MM.1S (cell line): ENCODE data around the gene EPHA7.

Experiments
- CTCF ChIP-seq: fragments of 300-600 bp; sonication (generic); IDR thresholded peaks from 2 replicates; pipeline ENCODE4 v1.5.1; 2016; ENCODE audit warnings: antibody characterized with exemption, low read length, mixed read lengths
- EZH2 ChIP-seq: fragments of 300-600 bp; sonication (generic); optimal IDR thresholded peaks from 2 replicates; pipeline ENCODE3; 2017; ENCODE audit warnings: low read depth, mild to moderate bottlenecking, antibody characterized with exemption, low read length, mixed read lengths

GRCh38 chr6:93294879-93295278 lies 124.5 kb downstream of the EPHA7 start:
- TF ChIP-seq EZH2 (no peak), CTCF (no peak)
